ENCODE results near the gene TUBB1.

The TUBB1 gene

GRCh38 chr20:59015812-59016711 lies 3.2 kb upstream of the TUBB1 start:
- no peak overlapping the region for H3K9ac ChIP-seq (ENCODE audit: low read depth, low read length)
- no peaks in the 10 kb centered on the region for H3K9me3 ChIP-seq (ENCODE audit: control insufficient read depth, insufficient read depth, low read length)
- peaks cover 8% of the 10 kb centered on the region for H3K4me1 ChIP-seq (ENCODE audit: insufficient read depth, low read length)
- no peaks in the 10 kb centered on the region for H3K36me3 ChIP-seq (ENCODE audit: insufficient read depth, low read length)

- H3K9ac ChIP-seq (ENCODE audit: low read depth, low read length): no peak overlapping the region
These were observed 2.3 kb upstream of the TUBB1 start for GRCh38 chr20:59016795-59017492.

GRCh38 chr20:59017493-59018231 lies 1.6 kb upstream of the TUBB1 start:
- H3K9ac ChIP-seq (ENCODE audit: low read depth, low read length): no peak overlapping the region
- H3K9me3 ChIP-seq (ENCODE audit: control insufficient read depth, insufficient read depth, low read length): no peaks in the 10 kb centered on the region
- peaks cover 8% of the 10 kb centered on the region for H3K4me1 ChIP-seq (ENCODE audit: insufficient read depth, low read length)
- no peaks in the 10 kb centered on the region for H3K36me3 ChIP-seq (ENCODE audit: insufficient read depth, low read length)

More at GRCh38 chr20:59016795-59017492, 2.3 kb upstream of the TUBB1 start:
- H3K4me1 ChIP-seq (ENCODE audit: insufficient read depth, low read length): peaks cover 8% of the 10 kb centered on the region
- H3K36me3 ChIP-seq (ENCODE audit: insufficient read depth, low read length): no peaks in the 10 kb centered on the region
- no peaks in the 10 kb centered on the region for H3K9me3 ChIP-seq (ENCODE audit: control insufficient read depth, insufficient read depth, low read length)

- Histone ChIP-seq H3K9me3 (ENCODE audit: control insufficient read depth, insufficient read depth, low read length) (no peaks in the 10 kb centered on the region), H3K9ac (ENCODE audit: low read depth, low read length) (no peak overlapping the region), H3K4me1 (ENCODE audit: insufficient read depth, low read length) (peaks cover 8% of the 10 kb centered on the region), H3K36me3 (ENCODE audit: insufficient read depth, low read length) (no peaks in the 10 kb centered on the region)
These were observed 412 bp upstream of the TUBB1 start for GRCh38 chr20:59018817-59019216.

- Histone ChIP-seq H3K9ac (ENCODE audit: low read depth, low read length) (no peak overlapping the region), H3K36me3 (ENCODE audit: insufficient read depth, low read length) (no peaks in the 10 kb centered on the region), H3K4me1 (ENCODE audit: insufficient read depth, low read length) (peaks cover 8% of the 10 kb centered on the region)
These were observed 1.8 kb downstream of the TUBB1 start for GRCh38 chr20:59020938-59021551.

GRCh38 chr20:59022754-59023153 lies 3.5 kb downstream of the TUBB1 start:
- H3K36me3 ChIP-seq (ENCODE audit: insufficient read depth, low read length): no peaks in the 10 kb centered on the region
- H3K9me3 ChIP-seq (ENCODE audit: control insufficient read depth, insufficient read depth, low read length): no peaks in the 10 kb centered on the region
- peaks cover 5% of the 10 kb centered on the region for H3K4me1 ChIP-seq (ENCODE audit: insufficient read depth, low read length)
- H3K9ac ChIP-seq (ENCODE audit: low read depth, low read length): no peak overlapping the region

More at GRCh38 chr20:59020938-59021551, 1.8 kb downstream of the TUBB1 start:
- no peaks in the 10 kb centered on the region for H3K9me3 ChIP-seq (ENCODE audit: control insufficient read depth, insufficient read depth, low read length)

GRCh38 chr20:59023616-59024015 lies 4.4 kb downstream of the TUBB1 start:
- Histone ChIP-seq H3K9ac (ENCODE audit: low read depth, low read length) (no peak overlapping the region), H3K4me1 (ENCODE audit: insufficient read depth, low read length) (peaks cover 5% of the 10 kb centered on the region), H3K9me3 (ENCODE audit: control insufficient read depth, insufficient read depth, low read length) (no peaks in the 10 kb centered on the region), H3K36me3 (ENCODE audit: insufficient read depth, low read length) (peaks cover under 1% of the 10 kb centered on the region)

GRCh38 chr20:59024111-59024530 lies 4.9 kb downstream of the TUBB1 start:
- Histone ChIP-seq H3K9ac (ENCODE audit: low read depth, low read length) (no peak overlapping the region), H3K36me3 (ENCODE audit: insufficient read depth, low read length) (peaks cover 2% of the 10 kb centered on the region), H3K4me1 (ENCODE audit: insufficient read depth, low read length) (peaks cover 5% of the 10 kb centered on the region), H3K9me3 (ENCODE audit: control insufficient read depth, insufficient read depth, low read length) (no peaks in the 10 kb centered on the region)

GRCh38 chr20:59025086-59025485 lies 5.9 kb downstream of the TUBB1 start:
- no peak overlapping the region for H3K9ac ChIP-seq (ENCODE audit: low read depth, low read length)
- no peaks in the 10 kb centered on the region for H3K9me3 ChIP-seq (ENCODE audit: control insufficient read depth, insufficient read depth, low read length)
- H3K36me3 ChIP-seq (ENCODE audit: insufficient read depth, low read length): peaks cover 7% of the 10 kb centered on the region
- H3K4me1 ChIP-seq (ENCODE audit: insufficient read depth, low read length): peaks cover 5% of the 10 kb centered on the region

- Histone ChIP-seq H3K9me3 (ENCODE audit: control insufficient read depth, insufficient read depth, low read length) (no peaks in the 10 kb centered on the region), H3K36me3 (ENCODE audit: insufficient read depth, low read length) (peaks cover 7% of the 10 kb centered on the region), H3K9ac (ENCODE audit: low read depth, low read length) (no peak overlapping the region), H3K4me1 (ENCODE audit: insufficient read depth, low read length) (peaks cover 5% of the 10 kb centered on the region)
These were observed 6.3 kb downstream of the TUBB1 start for GRCh38 chr20:59025511-59025910.

- Histone ChIP-seq H3K9me3 (ENCODE audit: control insufficient read depth, insufficient read depth, low read length) (no peaks in the 10 kb centered on the region), H3K9ac (ENCODE audit: low read depth, low read length) (no peak overlapping the region), H3K4me1 (ENCODE audit: insufficient read depth, low read length) (no peaks in the 10 kb centered on the region; the same call in 1 of the 2 replicates), H3K36me3 (ENCODE audit: insufficient read depth, low read length) (peaks cover 7% of the 10 kb centered on the region)
These were observed 7.9 kb downstream of the TUBB1 start for GRCh38 chr20:59026904-59027740.

GRCh38 chr20:59027741-59028320 lies 8.6 kb downstream of the TUBB1 start:
- H3K9me3 ChIP-seq (ENCODE audit: control insufficient read depth, insufficient read depth, low read length): no peaks in the 10 kb centered on the region
- no peak overlapping the region for H3K9ac ChIP-seq (ENCODE audit: low read depth, low read length)
- H3K4me1 ChIP-seq (ENCODE audit: insufficient read depth, low read length): no peaks in the 10 kb centered on the region; the same call in 1 of the 2 replicates
- peaks cover 7% of the 10 kb centered on the region for H3K36me3 ChIP-seq (ENCODE audit: insufficient read depth, low read length)

GRCh38 chr20:59028812-59029211 lies 9.6 kb downstream of the TUBB1 start:
- Histone ChIP-seq H3K9ac (ENCODE audit: low read depth, low read length) (no peak overlapping the region), H3K4me1 (ENCODE audit: insufficient read depth, low read length) (no peaks in the 10 kb centered on the region; the same call in 1 of the 2 replicates), H3K9me3 (ENCODE audit: control insufficient read depth, insufficient read depth, low read length) (no peaks in the 10 kb centered on the region), H3K36me3 (ENCODE audit: insufficient read depth, low read length) (peaks cover 7% of the 10 kb centered on the region)
